ENCODE measurements around the gene KCNJ14.

The KCNJ14 gene

GRCh38 chr19:48445606-48446481, 9.5 kb upstream of the KCNJ14 start, which contains the start of gene GRWD1:
Gene GRWD1, plus strand, starts transcription at chr19:48445983. Its CDS starts 23 bp downstream, at chr19:48446006.
- peak; percentile 95 for DNase-seq

GRCh38 chr19:48446579-48446978, 8.8 kb upstream of the KCNJ14 start:
- DNase-seq, result no peak

- no peak for DNase-seq
Observed at GRCh38 chr19:48448563-48448962, 6.8 kb upstream of the KCNJ14 start.

DNA sequence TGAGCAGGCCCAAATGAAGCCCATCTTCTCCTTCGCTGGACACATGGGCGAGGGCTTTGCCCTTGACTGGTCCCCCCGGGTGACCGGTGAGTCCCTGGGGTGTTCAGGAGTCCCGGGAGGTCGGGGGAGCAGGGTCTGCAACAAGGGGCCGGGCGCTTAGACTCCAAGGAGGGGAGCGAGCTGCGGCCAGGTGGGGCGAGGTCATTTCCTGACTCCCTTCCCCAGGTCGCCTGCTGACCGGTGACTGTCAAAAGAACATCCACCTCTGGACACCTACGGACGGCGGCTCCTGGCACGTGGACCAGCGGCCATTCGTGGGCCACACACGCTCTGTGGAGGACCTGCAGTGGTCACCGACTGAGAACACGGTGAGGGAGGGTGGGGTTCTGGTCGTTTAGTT, 4.9 kb upstream of the KCNJ14 start:
- DNase-seq, result no peak

DNA sequence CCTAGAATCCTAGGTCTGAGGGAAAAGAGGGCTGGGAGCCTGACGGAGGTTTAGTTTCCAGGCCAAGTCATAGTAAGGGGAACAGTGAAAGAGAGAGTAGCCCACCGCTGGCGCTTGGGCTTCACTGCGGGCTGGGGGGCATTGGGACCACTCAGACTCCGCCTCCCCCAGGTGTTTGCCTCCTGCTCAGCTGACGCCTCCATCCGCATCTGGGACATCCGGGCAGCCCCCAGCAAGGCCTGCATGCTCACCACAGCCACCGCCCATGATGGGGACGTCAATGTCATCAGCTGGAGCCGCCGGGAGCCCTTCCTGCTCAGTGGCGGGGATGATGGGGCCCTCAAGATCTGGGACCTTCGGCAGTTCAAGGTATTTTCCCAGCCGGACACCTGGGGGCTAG, 4.5 kb upstream of the KCNJ14 start:
- no peak for DNase-seq

- DNase-seq, result no peak
Observed at GRCh38 chr19:48451624-48452023, 3.8 kb upstream of the KCNJ14 start.

- DNase-seq, result no peak
Observed at GRCh38 chr19:48452289-48453190, 2.8 kb upstream of the KCNJ14 start.

- no peak for DNase-seq
Observed at GRCh38 chr19:48454150-48454730, 1.1 kb upstream of the KCNJ14 start.

- DNase-seq, result no peak
Observed at GRCh38 chr19:48455908-48456562, 661 bp downstream of the KCNJ14 start.

GRCh38 chr19:48456864-48457263, 1.5 kb downstream of the KCNJ14 start:
- DNase-seq, result no peak

- no peak for DNase-seq
Observed at GRCh38 chr19:48458016-48458415, 2.6 kb downstream of the KCNJ14 start.

GRCh38 chr19:48461651-48461981, 6.2 kb downstream of the KCNJ14 start:
- no peak for DNase-seq

GRCh38 chr19:48461982-48462655, 6.7 kb downstream of the KCNJ14 start:
- no peak for DNase-seq

DNA sequence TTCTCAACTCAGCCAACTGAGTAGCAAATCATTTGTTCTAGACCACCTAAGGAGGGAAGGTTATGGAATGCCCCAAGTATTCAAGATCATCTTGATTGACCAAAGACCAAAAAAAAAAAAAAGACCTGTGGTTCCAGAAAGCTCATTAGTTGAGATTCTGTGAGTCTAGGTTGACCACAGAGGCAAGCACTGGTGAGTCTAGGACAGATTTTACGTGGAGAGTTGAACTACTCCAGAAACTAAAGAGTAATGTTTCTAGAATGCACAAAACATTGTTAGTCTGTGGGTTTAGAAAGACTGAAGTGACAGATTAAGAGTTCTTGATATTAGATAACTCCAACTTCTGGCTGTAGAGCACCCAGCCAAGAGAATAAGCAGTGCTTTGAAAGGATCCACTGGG, 9.8 kb downstream of the KCNJ14 start:
- no peak for DNase-seq

DNA sequence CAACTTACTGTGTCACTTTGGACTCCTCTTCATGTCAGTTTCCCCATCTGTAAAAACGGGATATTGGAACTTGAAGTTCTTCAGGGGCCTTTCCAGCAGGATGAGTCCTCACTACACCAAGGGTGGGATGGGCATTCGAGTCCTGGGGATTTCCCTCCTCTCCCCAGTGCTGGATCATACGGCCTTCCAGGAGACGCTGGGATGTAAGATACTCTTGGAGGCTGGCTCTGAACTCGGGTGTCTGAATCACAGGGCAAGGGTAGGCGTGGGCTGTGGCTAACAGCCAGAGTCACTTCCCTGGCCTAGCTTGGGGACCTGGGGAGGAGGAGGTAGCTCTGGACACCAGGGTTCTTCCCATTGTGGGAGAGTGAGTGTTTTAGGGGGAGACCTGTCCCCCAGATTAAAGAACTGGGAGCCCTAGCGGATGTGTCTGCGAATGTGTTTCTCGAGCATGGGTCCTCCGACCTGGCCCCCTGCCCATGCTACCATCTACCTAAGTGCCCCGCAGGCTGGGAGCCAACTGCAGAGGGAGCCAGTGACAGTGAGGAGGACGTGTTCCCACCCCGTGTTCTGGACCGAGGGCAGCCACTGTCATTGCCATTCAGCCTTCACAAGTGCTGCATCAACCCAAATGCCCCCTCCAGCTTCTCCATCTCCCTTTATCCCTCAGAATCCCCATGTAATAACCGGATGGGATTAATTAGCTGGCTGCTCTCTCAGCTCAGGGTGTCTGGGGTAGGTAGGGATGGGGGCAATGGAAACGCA, 11.4 kb downstream of the KCNJ14 start:
- DNase-seq, result no peak

GRCh38 chr19:48468772-48469288, 13.5 kb downstream of the KCNJ14 start:
- peak; percentile 97 for DNase-seq

DNA sequence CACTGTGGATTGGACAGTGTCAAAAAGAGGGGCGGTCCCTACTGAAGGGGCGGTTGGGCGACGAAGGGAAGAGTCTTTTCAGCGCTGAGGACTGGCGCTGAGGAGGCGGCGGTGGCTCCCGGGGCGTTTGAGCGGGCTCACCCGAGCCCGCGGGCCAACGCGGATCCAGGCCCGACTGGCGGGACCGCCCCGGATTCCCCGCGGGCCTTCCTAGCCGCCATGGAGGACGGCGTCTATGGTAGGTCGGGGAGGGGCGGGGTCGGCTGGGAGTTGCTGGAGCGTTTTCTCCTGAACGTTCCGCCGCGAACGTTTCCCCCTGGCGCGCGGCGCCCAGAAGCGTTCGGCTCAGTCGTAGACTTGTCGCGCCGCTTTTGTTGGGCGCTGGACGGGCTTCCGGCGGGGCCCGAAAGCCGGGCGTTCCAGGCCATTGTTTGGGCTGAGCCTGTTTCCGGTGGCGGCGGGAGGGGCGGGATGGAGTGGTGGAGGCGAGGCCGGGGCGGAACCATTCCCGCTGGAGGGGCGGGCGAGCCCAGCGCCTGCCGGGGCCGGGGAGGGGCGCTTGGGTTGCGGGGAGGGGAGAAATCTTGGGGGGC, 14.0 kb downstream of the KCNJ14 start, which contains the start of gene CYTH2:
Gene CYTH2 (plus strand): TSS at position 81 of the 593 bp plus-strand sequence. CDS start 139 bp downstream, at position 220.
- DNase-seq, result peak; percentile 40

- DNase-seq, result no peak
Observed at GRCh38 chr19:48469934-48470680, 14.7 kb downstream of the KCNJ14 start.

GRCh38 chr19:48470856-48471255, 15.5 kb downstream of the KCNJ14 start:
- DNase-seq, result no peak

GRCh38 chr19:48471836-48472235, 16.5 kb downstream of the KCNJ14 start:
- no peak for DNase-seq

Measured in NCI-H1048 (cell line).